Body of pancreas (tissue), 4 donors: ENCODE results near the gene CCDC141. TPM values are rescaled to one million over a fixed set of nuclear protein-coding genes. Genes with fewer than 3 reads are reported as not detected.
"Not testable (repeated sequence)": the region's sequence is repeated elsewhere in the genome, so short reads cannot be mapped to it uniquely, and the experiment has no call there.

Source experiments
- ATAC-seq: fragments of 150-250 bp; one replicate; pipeline ENCODE4 v1.9.1; 2016
- DNase-seq, 4 donors: peaks; one replicate each; pipeline ENCODE4 v3.0.0-alpha.2; 2019
- H3K27ac ChIP-seq, 4 donors: fragments of 200-600 bp; sonication (generic); 1 replicate in 3 of 4; 2 replicates in 1 of 4; pipeline versions ENCODE4 v1.5.1 to v1.6.1; 2016 to 2019; ENCODE audit warnings: mild to moderate bottlenecking in 1 of 4, mixed read lengths in 1 of 4, moderate library complexity in 1 of 4
- H3K27me3 ChIP-seq, 2 donors: fragments of 200-600 bp; sonication (generic); one replicate each; pipeline ENCODE4 v1.6.0; 2016; ENCODE audit warnings: mild to moderate bottlenecking in 1 of 2
- H3K36me3 ChIP-seq, 2 donors: fragments of 200-600 bp; sonication (generic); replicated peaks in 1 of 2; 2 replicates each; pipeline ENCODE4 v1.5.1; 2016; ENCODE audit warnings: low read depth in 2 of 2; ENCODE audit not compliant: insufficient read depth in 1 of 2
- H3K4me1 ChIP-seq: fragments of 200-600 bp; sonication (generic); one replicate; pipeline ENCODE4 v1.6.0; 2016
- H3K4me3 ChIP-seq, 2 donors: fragments of 200-600 bp; sonication (generic); 1 replicate in 1 of 2; 2 replicates in 1 of 2; pipeline ENCODE4 v1.5.1; 2016 to 2019
- H3K9me3 ChIP-seq, 3 donors: fragments of 200-600 bp; sonication (generic); 1 replicate in 2 of 3; 2 replicates in 1 of 3; pipeline ENCODE4 v1.5.1; 2016
- POLR2A ChIP-seq, 3 donors: fragments of 450-650 bp; IDR thresholded peaks; one replicate each; pipeline ENCODE4 v1.6.1; 2016; ENCODE audit warnings: antibody characterized with exemption in 3 of 3, mild to moderate bottlenecking in 2 of 3
- WGBS, 2 donors: methylation state at CpG; one replicate each; pipeline ENCODE4 v1.1.5; 2017; 5-methylcytosine and 5-hydroxymethylcytosine counted together
- intact Hi-C: fragments of 100-400 bp; cut with DNase I; formaldehyde crosslinking; loops from one replicate; pipeline ENCODE4 v1.15.1; 2023
- total RNA-seq, 2 donors: library from RNA; depleted of rRNA; stranded (reverse); fragments of >200 nt; gene quantifications; one replicate each; pipeline ENCODE4 v1.1.0, GENCODE V29; 2016
- TF ChIP-seq, protein P1 (sequence below), 7 experiments: fragments of 450-650 bp in 4 of 7; fragments of 200-600 bp in 3 of 7; sonication (generic) in 3 of 7; IDR thresholded peaks; one replicate each; pipeline ENCODE4 v1.5.1; 2016 to 2019; ENCODE audit warnings: antibody characterized with exemption in 7 of 7

The CCDC141 gene
- total RNA-seq, 2 donors from 2014 or later, result 13.7 to 19.4 TPM

DNA sequence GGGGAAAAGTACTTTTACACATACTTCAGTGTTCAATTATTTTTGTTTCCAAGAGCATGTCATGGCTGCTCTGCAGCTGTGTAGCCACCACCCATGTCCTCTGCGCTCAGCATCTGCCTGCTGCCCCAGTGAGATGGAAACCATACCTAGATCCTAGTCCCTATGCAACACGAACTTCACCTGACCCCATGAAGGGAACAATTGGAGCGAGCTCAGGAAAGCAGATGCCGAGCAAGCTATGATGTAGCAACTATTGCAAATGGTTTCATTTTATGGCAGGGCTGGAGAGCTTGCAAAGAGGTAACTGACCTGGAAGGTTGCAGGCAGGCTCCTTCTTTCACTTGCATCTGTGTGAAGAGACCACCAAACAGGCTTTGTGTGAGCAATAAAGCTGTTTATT lies 1.3 kb upstream of the CCDC141 start:
- Histone ChIP-seq H3K36me3 (no peaks in the 10 kb centered on the region), H3K4me1 (peaks cover 11% of the 10 kb centered on the region), H3K9me3 (no peaks in the 10 kb centered on the region), H3K4me3 (no peak overlapping the region), H3K27me3 (no peaks in the 10 kb centered on the region), H3K27ac (peak overlapping the region in 3 of 4 donors; percentile 24 to 82 (median 72))
- no peak for ATAC-seq
- no peak for DNase-seq
- WGBS, 2 donors, result 82 to 88% methylated on average over 4 of the region's 4 CpGs
- TF ChIP-seq POLR2A (IDR thresholded peaks at IDR 0.05), result no peak
- TF ChIP-seq, protein P1, sequence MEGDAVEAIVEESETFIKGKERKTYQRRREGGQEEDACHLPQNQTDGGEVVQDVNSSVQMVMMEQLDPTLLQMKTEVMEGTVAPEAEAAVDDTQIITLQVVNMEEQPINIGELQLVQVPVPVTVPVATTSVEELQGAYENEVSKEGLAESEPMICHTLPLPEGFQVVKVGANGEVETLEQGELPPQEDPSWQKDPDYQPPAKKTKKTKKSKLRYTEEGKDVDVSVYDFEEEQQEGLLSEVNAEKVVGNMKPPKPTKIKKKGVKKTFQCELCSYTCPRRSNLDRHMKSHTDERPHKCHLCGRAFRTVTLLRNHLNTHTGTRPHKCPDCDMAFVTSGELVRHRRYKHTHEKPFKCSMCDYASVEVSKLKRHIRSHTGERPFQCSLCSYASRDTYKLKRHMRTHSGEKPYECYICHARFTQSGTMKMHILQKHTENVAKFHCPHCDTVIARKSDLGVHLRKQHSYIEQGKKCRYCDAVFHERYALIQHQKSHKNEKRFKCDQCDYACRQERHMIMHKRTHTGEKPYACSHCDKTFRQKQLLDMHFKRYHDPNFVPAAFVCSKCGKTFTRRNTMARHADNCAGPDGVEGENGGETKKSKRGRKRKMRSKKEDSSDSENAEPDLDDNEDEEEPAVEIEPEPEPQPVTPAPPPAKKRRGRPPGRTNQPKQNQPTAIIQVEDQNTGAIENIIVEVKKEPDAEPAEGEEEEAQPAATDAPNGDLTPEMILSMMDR (IDR thresholded peaks at IDR 0.05), result no peak
- intact Hi-C loops, result no loop called here

- DNase-seq (no peak), ATAC-seq (no peak)
- intact Hi-C loops, result no loop called here
- Histone ChIP-seq H3K27me3 (no peaks in the 10 kb centered on the region), H3K9me3 (no peaks in the 10 kb centered on the region), H3K4me3 (no peak overlapping the region), H3K27ac (peak overlapping the region in 3 of 4 donors; percentile 24 to 82 (median 72)), H3K4me1 (peaks cover 11% of the 10 kb centered on the region), H3K36me3 (no peaks in the 10 kb centered on the region)
- no peak for TF ChIP-seq POLR2A (IDR thresholded peaks at IDR 0.05)
- TF ChIP-seq, protein P1 (IDR thresholded peaks at IDR 0.05), result no peak
Measured at GRCh38 chr2:179050755-179051154, 818 bp upstream of the CCDC141 start.

DNA sequence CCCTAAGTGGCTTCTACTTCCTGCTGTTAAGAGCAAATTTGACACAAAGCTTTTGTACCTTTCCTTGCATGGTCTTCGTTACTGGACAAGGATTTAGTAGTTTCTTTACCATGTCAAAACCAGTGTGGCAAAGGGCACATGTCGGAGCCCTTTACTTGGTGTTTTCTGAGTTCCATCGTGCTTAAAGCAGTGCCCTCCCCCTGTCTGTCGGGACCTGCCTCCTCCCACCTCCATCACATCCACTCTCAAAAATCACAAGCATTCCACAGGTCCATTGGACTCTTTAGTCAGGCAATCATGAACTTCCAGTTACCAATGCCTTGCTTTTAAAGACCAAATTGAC lies 763 bp downstream of the CCDC141 start:
- ATAC-seq (peak; percentile 29), DNase-seq (no peak)
- intact Hi-C loops, result no loop called here
- Histone ChIP-seq H3K9me3 (no peaks in the 10 kb centered on the region), H3K36me3 (no peaks in the 10 kb centered on the region), H3K4me3 (no peak overlapping the region), H3K27ac (peak overlapping the region in 3 of 4 donors; percentile 24 to 82 (median 72)), H3K4me1 (peaks cover 11% of the 10 kb centered on the region), H3K27me3 (no peaks in the 10 kb centered on the region)
- TF ChIP-seq POLR2A (IDR thresholded peaks at IDR 0.05), result no peak
- TF ChIP-seq, protein P1 (IDR thresholded peaks at IDR 0.05), result no peak
- 48 to 60% methylated on average over 4 of the region's 4 CpGs for WGBS, 2 donors

DNA sequence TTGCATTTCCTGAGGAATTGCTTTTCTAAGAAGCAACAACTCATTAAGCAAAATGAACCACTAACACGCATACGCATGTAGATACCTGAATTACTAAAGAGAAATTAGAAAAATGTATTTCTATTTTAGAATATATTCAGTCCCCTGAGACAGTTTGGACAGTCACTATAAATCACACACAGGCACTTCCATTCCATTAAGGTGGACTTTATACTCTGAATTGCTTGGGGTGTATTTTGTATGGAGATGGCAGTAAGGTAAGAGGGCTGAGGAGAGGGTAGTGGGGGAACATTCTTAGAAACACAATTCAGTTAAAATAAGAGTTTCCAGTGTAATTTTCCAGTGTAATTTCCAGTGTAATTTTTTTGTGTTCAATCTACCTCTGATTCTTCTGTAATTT lies 1.8 kb downstream of the CCDC141 start:
- no peak for DNase-seq
- intact Hi-C loops, result no loop called here
- TF ChIP-seq POLR2A (IDR thresholded peaks at IDR 0.05), result no peak
- TF ChIP-seq, protein P1 (IDR thresholded peaks at IDR 0.05), result no peak
- Histone ChIP-seq H3K9me3 (no peaks in the 10 kb centered on the region), H3K27ac (peak overlapping the region in 3 of 4 donors; percentile 24 to 82 (median 72)), H3K36me3 (no peaks in the 10 kb centered on the region), H3K4me3 (no peak overlapping the region), H3K27me3 (no peaks in the 10 kb centered on the region), H3K4me1 (peaks cover 11% of the 10 kb centered on the region)
- WGBS, 2 donors, result 64 to 68% methylated on average over 2 of the region's 2 CpGs
- ATAC-seq, result no peak

GRCh38 chr2:179045602-179046001 lies 4.3 kb downstream of the CCDC141 start:
- H3K27me3 ChIP-seq, H3K36me3 ChIP-seq, ATAC-seq, H3K27ac ChIP-seq, H3K9me3 ChIP-seq, H3K4me1 ChIP-seq, H3K4me3 ChIP-seq, DNase-seq, intact Hi-C loops: not testable (repeated sequence)
- 0% methylated on average over 1 of the region's 1 CpG for WGBS, 2 donors
